K562 (cell line): Measurements from ENCODE around the gene TTC4. TPM values are rescaled to one million over a fixed set of nuclear protein-coding genes. Genes with fewer than 3 reads are reported as not detected.

Experiments
- ATF2 ChIP-seq: sonication (generic); formaldehyde crosslinking; IDR thresholded peaks from 2 replicates; pipeline ENCODE4 v1.8.1; 2022; ENCODE audit warnings: missing genetic modification reagents
- ATF3 ChIP-seq, 2 experiments: fragments of 450-650 bp in 1 of 2; sonication (generic) in 1 of 2; formaldehyde crosslinking in 1 of 2; IDR thresholded peaks in 1 of 2; conservative IDR thresholded peaks in 1 of 2; 2 replicates each; pipeline versions ENCODE4 v1.6.1 to v1.8.1; 2016 to 2023; ENCODE audit warnings: mild to moderate bottlenecking in 2 of 2, moderate library complexity in 2 of 2, inconsistent platforms in 1 of 2, missing genetic modification reagents in 1 of 2
- BMI1 ChIP-seq: fragments of 150-350 bp; IDR thresholded peaks from 2 replicates; pipeline ENCODE4 v1.6.1; 2014; ENCODE audit warnings: low read length
- CBFA2T3 ChIP-seq: fragments of 450-650 bp; IDR thresholded peaks from 2 replicates; pipeline ENCODE4 v1.6.1; 2017
- CBX5 ChIP-seq: IDR thresholded peaks from 2 replicates; pipeline ENCODE4 v1.6.1; 2014; ENCODE audit warnings: low read depth, borderline replicate concordance
- CEBPG ChIP-seq, 3 experiments: fragments of 200-800 bp in 1 of 3; sonication (Bioruptor generic) in 1 of 3; sonication (generic) in 1 of 3; formaldehyde crosslinking in 1 of 3; IDR thresholded peaks in 2 of 3; conservative IDR thresholded peaks in 1 of 3; 2 replicates each; pipeline versions ENCODE4 v1.6.1 to v1.8.0; 2016 to 2022; ENCODE audit warnings: missing compliant biosample characterization in 2 of 3, missing genetic modification characterization in 2 of 3, mild to moderate bottlenecking in 1 of 3, missing genetic modification reagents in 1 of 3
- DPF2 ChIP-seq: fragments of 450-650 bp; IDR thresholded peaks from 2 replicates; pipeline ENCODE4 v1.6.1; 2016
- MAX ChIP-seq: sonication (generic); formaldehyde crosslinking; IDR thresholded peaks from 2 replicates; pipeline ENCODE4 v1.9.0; 2022; ENCODE audit warnings: mild to moderate bottlenecking, missing genetic modification reagents
- MEF2A ChIP-seq: IDR thresholded peaks from 2 replicates; pipeline ENCODE4 v1.6.1; 2011; ENCODE audit warnings: low read depth, mild to moderate bottlenecking, low read length, moderate library complexity; ENCODE audit not compliant: control insufficient read depth
- MYC ChIP-seq, 2 experiments: fragments of 250-450 bp in 1 of 2; sonication (Bioruptor Pico) in 1 of 2; IDR thresholded peaks; 2 replicates each; pipeline versions ENCODE4 v1.5.1 to v1.6.1; 2012 to 2021; ENCODE audit warnings: low read depth in 2 of 2, borderline replicate concordance in 1 of 2, improper control_type of control experiment in 1 of 2, low read length in 1 of 2, mild to moderate bottlenecking in 1 of 2, moderate library complexity in 1 of 2
- POLR3A ChIP-seq: IDR thresholded peaks from 2 replicates; pipeline ENCODE4 v1.6.1; 2011; ENCODE audit warnings: borderline replicate concordance, mild to moderate bottlenecking, moderate library complexity; ENCODE audit not compliant: insufficient read length, insufficient read depth; ENCODE audit errors: extremely low read depth
- RBM25 ChIP-seq: fragments of 200-400 bp; formaldehyde crosslinking; IDR thresholded peaks from 2 replicates; pipeline ENCODE4 v1.6.1; 2018; ENCODE audit warnings: low read length, low read depth, moderate library complexity; ENCODE audit not compliant: severe bottlenecking
- SMARCA5 ChIP-seq: fragments of 450-650 bp; IDR thresholded peaks from 2 replicates; pipeline ENCODE4 v1.6.1; 2016
- SMARCB1 ChIP-seq: IDR thresholded peaks from 2 replicates; pipeline ENCODE4 v1.6.1; 2011; ENCODE audit warnings: improper control_type of control experiment, low read depth; ENCODE audit not compliant: insufficient read length
- U2AF1 ChIP-seq: fragments of 200-400 bp; formaldehyde crosslinking; optimal IDR thresholded peaks from 2 replicates; pipeline ENCODE3; 2017; ENCODE audit warnings: mild to moderate bottlenecking, low read depth, low read length, moderate library complexity
- VEZF1 ChIP-seq: fragments of 200-800 bp; sonication (Bioruptor generic); IDR thresholded peaks from 2 replicates; pipeline ENCODE4 v1.6.1; 2017; ENCODE audit warnings: missing genetic modification characterization, missing compliant biosample characterization
- ZBTB33 ChIP-seq: sonication (generic); formaldehyde crosslinking; IDR thresholded peaks from 2 replicates; pipeline ENCODE4 v1.8.1; 2023; ENCODE audit warnings: mild to moderate bottlenecking, missing genetic modification reagents
- ZNF121 ChIP-seq: sonication (generic); formaldehyde crosslinking; conservative IDR thresholded peaks from 2 replicates; pipeline ENCODE4 v1.8.0; 2022; ENCODE audit warnings: missing genetic modification reagents
- ZNF507 ChIP-seq: conservative IDR thresholded peaks from 2 replicates; pipeline ENCODE4 v1.6.1; 2017; ENCODE audit warnings: missing genetic modification characterization, missing compliant biosample characterization
- ZNF583 ChIP-seq: fragments of 250-450 bp; sonication (Bioruptor Pico); IDR thresholded peaks from 2 replicates; pipeline ENCODE4 v1.4.0; 2020
- polyA plus RNA-seq, 8 experiments: library from polyadenylated mRNA; depleted of rRNA in 4 of 8; stranded (reverse) in 5 of 8; unstranded in 3 of 8; fragments of >200 nt; fragmentation: Nextera tagmentation in 2 of 8; fragmentation: Illumina TruSeq in 1 of 8; extraction: Ambion mirVana in 2 of 8; extraction: Trizol in 1 of 8; gene quantifications; 2 replicates each; pipeline versions ENCODE4 v1.2.1 to v1.2.3, GENCODE V29; 2011 to 2014; ENCODE audit warnings: inconsistent platforms in 1 of 8, missing spikeins in 1 of 8
- total RNA-seq, 7 experiments: library from RNA; depleted of rRNA in 6 of 7; stranded (reverse); fragments of >200 nt in 6 of 7; fragmentation: Illumina TruSeq in 2 of 7; extraction: Trizol in 2 of 7; gene quantifications; 2 replicates each; pipeline versions ENCODE4 v1.2.1 to v1.2.3, GENCODE V29; 2011 to 2021; ENCODE audit warnings: low replicate concordance in 1 of 7

Gene TTC4
- total and polyA plus RNA-seq, 9 of the 15 experiments (the other 6 are each of a cell fraction or from before 2014, with no cell fraction given) = 36.3 to 111 (median 54.1) TPM

GRCh38 chr1:54715493-54716298 lies at the start of gene TTC4 (continued):
- TF ChIP-seq ATF2 (CRISPR knock-in tag) (no peak), SMARCA5 (no peak), POLR3A (no peak), ATF3 (IDR thresholded peaks at IDR 0.05) (no peak), ATF3 (CRISPR knock-in tag; conservative IDR thresholded peaks at IDR 0.05) (peak; percentile 83), ZNF121 (CRISPR knock-in tag) (no peak), CBFA2T3 (no peak), VEZF1 (peak; percentile 45), CEBPG (CRISPR knock-in tag; IDR thresholded peaks at IDR 0.05) (no peak), CEBPG (tag; conservative IDR thresholded peaks at IDR 0.05 in 1 of 2, IDR thresholded peaks at IDR 0.05 in 1 of 2) (no peak), U2AF1 (peak; percentile 98), ZNF583 (CRISPR knock-in tag) (no peak), ZBTB33 (CRISPR knock-in tag) (peak; percentile 44; the same call in 1 of the 2 replicates), MYC (IDR thresholded peaks at IDR 0.05; ENCODE audit: low read depth, low read length) (peak; percentile 93), MYC (CRISPR knock-in tag; IDR thresholded peaks at IDR 0.05; ENCODE audit: borderline replicate concordance, low read depth) (peak; percentile 89; the same call in 1 of the 2 replicates), CBX5 (peak; percentile 79; the same call in 1 of the 2 replicates), SMARCB1 (no peak), MAX (peak; percentile 86), DPF2 (0 out of 2 replicates have a peak, but pooled peaks have one; percentile 15), BMI1 (no peak), MEF2A (no peak), ZNF507 (tag) (no peak), RBM25 (peak; percentile 53)
